ENCODE measurements around the gene ALS2. TPM values are rescaled to one million over a fixed set of nuclear protein-coding genes. Genes with fewer than 3 reads are reported as not detected.
"Not testable (repeated sequence)": the region's sequence is repeated elsewhere in the genome, so short reads cannot be mapped to it uniquely, and the experiment has no call there.

ALS2 gene
- total and polyA plus RNA-seq, 2 experiments from 2014 or later = 10.7 to 34.9 TPM

GRCh38 chr2:201769666-201770373, 10.9 kb downstream of the ALS2 start:
- no peak overlapping the region for H3K27ac ChIP-seq
- no peak for DNase-seq (ENCODE audit: low spot score)
- no peaks in the 10 kb centered on the region for H3K4me1 ChIP-seq (ENCODE audit: insufficient read depth)
- H3K79me2 ChIP-seq = peaks cover 69% of the 10 kb centered on the region
- no peak for TF ChIP-seq EZH2 (IDR thresholded peaks at IDR 0.05; ENCODE audit: borderline replicate concordance)
- no peak for TF ChIP-seq EZH2phosphoT487 (IDR thresholded peaks at IDR 0.05; ENCODE audit: low read depth, severe bottlenecking, unreplicated experiment)
- TF ChIP-seq CTCF (IDR thresholded peaks at IDR 0.05; ENCODE audit: poor library complexity) = no peak
- H2AFZ ChIP-seq = no peak overlapping the region
- no peaks in the 10 kb centered on the region for H3K27me3 ChIP-seq
- no peaks in the 10 kb centered on the region for H3K9me3 ChIP-seq (ENCODE audit: low read depth)
- no peak overlapping the region for H3K4me2 ChIP-seq
- WGBS (ENCODE audit: low lambda C conversion rate, missing lambda C conversion rate) = 85% methylated on average over 4 of the region's 4 CpGs
- no peaks in the 10 kb centered on the region for H3K9me2 ChIP-seq (replicated peaks; ENCODE audit: insufficient read depth)
- H4K20me1 ChIP-seq (ENCODE audit: insufficient read depth, poor library complexity, severe bottlenecking) = no peaks in the 10 kb centered on the region
- no peaks in the 10 kb centered on the region for H3K36me3 ChIP-seq (replicated peaks; ENCODE audit: insufficient read depth, low read depth)
- no peak overlapping the region for H3K4me3 ChIP-seq

GRCh38 chr2:201768918-201769317, 11.8 kb downstream of the ALS2 start:
- Histone ChIP-seq H3K27me3 (no peaks in the 10 kb centered on the region), H3K4me1 (ENCODE audit: insufficient read depth) (no peaks in the 10 kb centered on the region), H3K79me2 (peaks cover 60% of the 10 kb centered on the region), H2AFZ (no peak overlapping the region), H3K27ac (no peak overlapping the region), H3K36me3 (replicated peaks; ENCODE audit: insufficient read depth, low read depth) (no peaks in the 10 kb centered on the region), H4K20me1 (ENCODE audit: insufficient read depth, poor library complexity, severe bottlenecking) (no peaks in the 10 kb centered on the region), H3K9me3 (ENCODE audit: low read depth) (no peaks in the 10 kb centered on the region), H3K4me3 (no peak overlapping the region), H3K9me2 (replicated peaks; ENCODE audit: insufficient read depth) (no peaks in the 10 kb centered on the region), H3K4me2 (no peak overlapping the region)
- TF ChIP-seq CTCF (IDR thresholded peaks at IDR 0.05; ENCODE audit: poor library complexity) = no peak
- no peak for TF ChIP-seq EZH2 (IDR thresholded peaks at IDR 0.05; ENCODE audit: borderline replicate concordance)
- no peak for TF ChIP-seq EZH2phosphoT487 (IDR thresholded peaks at IDR 0.05; ENCODE audit: low read depth, severe bottlenecking, unreplicated experiment)
- DNase-seq (ENCODE audit: low spot score) = no peak
- WGBS (ENCODE audit: low lambda C conversion rate, missing lambda C conversion rate) = 80% methylated on average over 1 of the region's 1 CpG

- no peak overlapping the region for H3K4me3 ChIP-seq
- H4K20me1 ChIP-seq (ENCODE audit: insufficient read depth, poor library complexity, severe bottlenecking) = no peaks in the 10 kb centered on the region
- H3K4me2 ChIP-seq = no peak overlapping the region
- H3K9me3 ChIP-seq (ENCODE audit: low read depth) = no peaks in the 10 kb centered on the region
- DNase-seq (ENCODE audit: low spot score) = no peak
- H3K9me2 ChIP-seq (replicated peaks; ENCODE audit: insufficient read depth) = no peaks in the 10 kb centered on the region
- H3K4me1 ChIP-seq (ENCODE audit: insufficient read depth) = no peaks in the 10 kb centered on the region
- H2AFZ ChIP-seq = no peak overlapping the region
- TF ChIP-seq EZH2 (IDR thresholded peaks at IDR 0.05; ENCODE audit: borderline replicate concordance) (no peak), EZH2phosphoT487 (IDR thresholded peaks at IDR 0.05; ENCODE audit: low read depth, severe bottlenecking, unreplicated experiment) (no peak), CTCF (IDR thresholded peaks at IDR 0.05; ENCODE audit: poor library complexity) (no peak)
- peaks cover 32% of the 10 kb centered on the region for H3K79me2 ChIP-seq
- H3K27ac ChIP-seq = no peak overlapping the region
- no peaks in the 10 kb centered on the region for H3K36me3 ChIP-seq (replicated peaks; ENCODE audit: insufficient read depth, low read depth)
- no peaks in the 10 kb centered on the region for H3K27me3 ChIP-seq
These were observed 14.9 kb downstream of the ALS2 start for GRCh38 chr2:201765799-201766198.

GRCh38 chr2:201764469-201764868, 16.3 kb downstream of the ALS2 start:
- not testable (repeated sequence) for H3K27me3 ChIP-seq; H4K20me1 ChIP-seq (ENCODE audit: insufficient read depth, poor library complexity, severe bottlenecking); H2AFZ ChIP-seq; H3K4me2 ChIP-seq; DNase-seq (ENCODE audit: low spot score); H3K4me3 ChIP-seq; H3K9me2 ChIP-seq (replicated peaks; ENCODE audit: insufficient read depth); H3K4me1 ChIP-seq (ENCODE audit: insufficient read depth); H3K27ac ChIP-seq; H3K9me3 ChIP-seq (ENCODE audit: low read depth); H3K36me3 ChIP-seq (replicated peaks; ENCODE audit: insufficient read depth, low read depth)
- 98% methylated on average over 7 of the region's 7 CpGs for WGBS (ENCODE audit: low lambda C conversion rate, missing lambda C conversion rate)
- peaks cover 19% of the 10 kb centered on the region for H3K79me2 ChIP-seq
